ENCODE data around the gene FAM111A. TPM values are rescaled to one million over a fixed set of nuclear protein-coding genes. Genes with fewer than 3 reads are reported as not detected.
"Not testable (repeated sequence)": the region's sequence is repeated elsewhere in the genome, so short reads cannot be mapped to it uniquely, and the experiment has no call there.

The FAM111A gene
- total RNA-seq, 3 donors from 2014 or later (not counting 1 experiment from before 2014, with no cell fraction given), result 93.7 to 125 (median 102) TPM

- Mint-ChIP-seq H3K36me3 (no peaks in the 10 kb centered on the region), H3K27ac (no peak overlapping the region), H3K27me3 (ENCODE audit: low read depth in 2 of 2) (peaks cover 17 to 39% of the 10 kb centered on the region in 2 donors), H3K4me3 (no peak overlapping the region), H3K4me1 (peaks cover 4 to 8% of the 10 kb centered on the region in 2 donors), H3K9me3 (no peaks in the 10 kb centered on the region)
- intact Hi-C loops (cut with micrococcal nuclease), result loop anchor here (1.0 kb wide), 2 partner anchors 39 to 61 kb away; no protein-coding TSS in a partner anchor
- H3K27me3 ChIP-seq (ENCODE audit: control insufficient read depth, insufficient read depth, low read length), result peaks cover 2% of the 10 kb centered on the region
- DNase-seq (peak; percentile 49 to 86), ATAC-seq (peak; percentile 56 to 82 (median 80))
- no peaks in the 10 kb centered on the region for H3K36me3 ChIP-seq (ENCODE audit: control insufficient read depth, insufficient read depth, low read length)
- WGBS (ENCODE audit: insufficient coverage), result 94% methylated on average over 5 of the region's 5 CpGs
- peaks cover 8% of the 10 kb centered on the region for H3K4me1 ChIP-seq (ENCODE audit: control insufficient read depth, insufficient read depth, low read length)
- peak; percentile 66 for TF ChIP-seq CTCF (IDR thresholded peaks at IDR 0.05)
- H3K4me3 ChIP-seq (ENCODE audit: low read length), result no peak overlapping the region
- H3K9me3 ChIP-seq (ENCODE audit: control insufficient read depth, insufficient read depth, low read length), result no peaks in the 10 kb centered on the region
- H3K27ac ChIP-seq (ENCODE audit: low read length), result no peak overlapping the region
Measured at GRCh38 chr11:59097113-59097708, 45.4 kb upstream of the FAM111A start.

GRCh38 chr11:59097938-59098337 is 44.7 kb upstream of the FAM111A start:
- H3K9me3 Mint-ChIP-seq, result not testable (repeated sequence)
- peaks cover 12% of the 10 kb centered on the region for H3K4me1 ChIP-seq (ENCODE audit: control insufficient read depth, insufficient read depth, low read length)
- intact Hi-C loops (cut with micrococcal nuclease), result loop anchor here (1.0 kb wide), 2 partner anchors 38 to 60 kb away; no protein-coding TSS in a partner anchor

DNA sequence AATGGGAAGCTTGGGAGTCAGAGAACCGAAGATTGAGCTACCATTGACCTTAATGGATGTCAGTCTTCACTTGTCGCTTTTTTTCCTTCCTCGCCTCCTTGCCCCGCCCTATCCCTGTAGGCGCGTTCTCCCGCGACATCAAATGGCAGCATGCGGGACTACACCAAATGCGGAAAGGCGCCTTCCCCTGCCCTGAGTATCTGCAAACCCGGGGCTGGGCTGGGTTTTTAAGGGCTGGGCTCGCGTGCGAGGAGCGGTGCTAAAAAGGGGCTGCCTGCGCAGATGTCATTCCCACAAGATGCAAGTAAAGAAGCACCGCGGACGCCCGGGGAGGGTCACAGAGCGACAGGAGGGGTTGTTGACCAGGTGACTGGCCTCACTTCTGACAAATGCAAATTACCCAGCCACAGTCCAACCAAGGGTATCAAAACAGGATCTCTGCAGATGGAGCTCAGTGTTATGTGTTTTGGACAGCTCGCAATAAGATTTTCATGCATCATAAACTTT is 40.3 kb upstream of the FAM111A start:
- Mint-ChIP-seq H3K36me3 (no peaks in the 10 kb centered on the region), H3K27ac (no peak overlapping the region), H3K4me1 (peaks cover 24 to 27% of the 10 kb centered on the region in 2 donors), H3K9me3 (no peaks in the 10 kb centered on the region), H3K4me3 (peak overlapping the region; percentile 62), H3K27me3 (ENCODE audit: low read depth in 2 of 2) (peaks cover 21 to 32% of the 10 kb centered on the region in 2 donors)
- H3K27me3 ChIP-seq (ENCODE audit: control insufficient read depth, insufficient read depth, low read length), result peaks cover 2% of the 10 kb centered on the region
- peaks cover 24% of the 10 kb centered on the region for H3K4me1 ChIP-seq (ENCODE audit: control insufficient read depth, insufficient read depth, low read length)
- H3K4me3 ChIP-seq (ENCODE audit: low read length), result peak overlapping the region; percentile 49
- H3K27ac ChIP-seq (ENCODE audit: low read length), result no peak overlapping the region
- no peaks in the 10 kb centered on the region for H3K9me3 ChIP-seq (ENCODE audit: control insufficient read depth, insufficient read depth, low read length)
- 9% methylated on average over 23 of the region's 23 CpGs for WGBS (ENCODE audit: insufficient coverage)
- intact Hi-C loops (cut with micrococcal nuclease), result no loop called here
- DNase-seq (peak in 1 of 2 donors; percentile 73), ATAC-seq (peak; percentile 29 to 51 (median 36))
- H3K36me3 ChIP-seq (ENCODE audit: control insufficient read depth, insufficient read depth, low read length), result no peaks in the 10 kb centered on the region
- TF ChIP-seq CTCF (IDR thresholded peaks at IDR 0.05), result no peak

More at GRCh38 chr11:59097938-59098337, 44.7 kb upstream of the FAM111A start:
- peaks cover 8 to 11% of the 10 kb centered on the region in 2 donors for H3K4me1 Mint-ChIP-seq
- not testable (repeated sequence) for H3K4me3 Mint-ChIP-seq; DNase-seq; H3K36me3 ChIP-seq (ENCODE audit: control insufficient read depth, insufficient read depth, low read length); ATAC-seq; H3K27ac Mint-ChIP-seq; H3K36me3 Mint-ChIP-seq; H3K9me3 ChIP-seq (ENCODE audit: control insufficient read depth, insufficient read depth, low read length); H3K4me3 ChIP-seq (ENCODE audit: low read length); H3K27me3 ChIP-seq (ENCODE audit: control insufficient read depth, insufficient read depth, low read length); H3K27ac ChIP-seq (ENCODE audit: low read length)
- peaks cover 17 to 35% of the 10 kb centered on the region in 2 donors for H3K27me3 Mint-ChIP-seq (ENCODE audit: low read depth in 2 of 2)
- 66% methylated on average over 8 of the region's 8 CpGs for WGBS (ENCODE audit: insufficient coverage)

All from natural killer cell (primary cell).